Chondrocyte (in vitro differentiated cells): ENCODE measurements around the gene BTBD16. TPM values are rescaled to one million over a fixed set of nuclear protein-coding genes. Genes with fewer than 3 reads are reported as not detected.

Source experiments
- DNase-seq: peaks from one replicate; pipeline ENCODE4 v3.0.0; 2021; ENCODE audit warnings: mixed read lengths, low spot score
- H3K27ac Mint-ChIP-seq: one replicate; pipeline ENCODE4 v1.8.0; 2021; ENCODE audit warnings: mild to moderate bottlenecking, moderate library complexity, mixed read lengths; ENCODE audit not compliant: unreplicated experiment
- H3K27me3 Mint-ChIP-seq: 2 replicates; pipeline ENCODE4 v1.8.0; 2021; ENCODE audit warnings: low read depth, mixed read lengths
- H3K36me3 Mint-ChIP-seq: 2 replicates; pipeline ENCODE4 v1.8.0; 2021; ENCODE audit warnings: low read depth, mixed read lengths
- H3K4me1 Mint-ChIP-seq: 2 replicates; pipeline ENCODE4 v1.8.0; 2021; ENCODE audit warnings: low read depth, mild to moderate bottlenecking, mixed read lengths
- H3K4me3 Mint-ChIP-seq: one replicate; pipeline ENCODE4 v1.8.0; 2021; ENCODE audit warnings: mild to moderate bottlenecking, moderate library complexity, mixed read lengths; ENCODE audit not compliant: unreplicated experiment
- H3K9me3 Mint-ChIP-seq: 2 replicates; pipeline ENCODE4 v1.8.0; 2021; ENCODE audit warnings: low read depth, mixed read lengths
- long read RNA-seq: library from polyadenylated mRNA; stranded (forward); transcript quantifications from one replicate; pipeline ENCODE4 v2.0.0, GENCODE V29; 2021
- total RNA-seq: library from RNA; stranded (reverse); gene quantifications from 3 replicates; pipeline ENCODE4 v1.2.1, GENCODE V29; 2021
- TF ChIP-seq, protein P1 (sequence below): fragments of 200-600 bp; sonication (generic); IDR thresholded peaks from 2 replicates; pipeline ENCODE4 v1.5.0; 2021; ENCODE audit warnings: antibody characterized with exemption, mild to moderate bottlenecking, moderate library complexity

Gene BTBD16
- 0.10 to 0.29 TPM in 2 of 3 replicates, not detected in the other for total RNA-seq
- long read RNA-seq, result 0 reads

- Mint-ChIP-seq H3K27me3 (no peaks in the 10 kb centered on the region), H3K4me3 (no peak within 1 kb of the TSS), H3K4me1 (peaks cover 4% of the 10 kb centered on the region), H3K27ac (peak within 1 kb of the TSS; percentile 14), H3K36me3 (peaks cover 9% of the 10 kb centered on the region), H3K9me3 (no peaks in the 10 kb centered on the region)
- no peak for DNase-seq
- TF ChIP-seq, protein P1, sequence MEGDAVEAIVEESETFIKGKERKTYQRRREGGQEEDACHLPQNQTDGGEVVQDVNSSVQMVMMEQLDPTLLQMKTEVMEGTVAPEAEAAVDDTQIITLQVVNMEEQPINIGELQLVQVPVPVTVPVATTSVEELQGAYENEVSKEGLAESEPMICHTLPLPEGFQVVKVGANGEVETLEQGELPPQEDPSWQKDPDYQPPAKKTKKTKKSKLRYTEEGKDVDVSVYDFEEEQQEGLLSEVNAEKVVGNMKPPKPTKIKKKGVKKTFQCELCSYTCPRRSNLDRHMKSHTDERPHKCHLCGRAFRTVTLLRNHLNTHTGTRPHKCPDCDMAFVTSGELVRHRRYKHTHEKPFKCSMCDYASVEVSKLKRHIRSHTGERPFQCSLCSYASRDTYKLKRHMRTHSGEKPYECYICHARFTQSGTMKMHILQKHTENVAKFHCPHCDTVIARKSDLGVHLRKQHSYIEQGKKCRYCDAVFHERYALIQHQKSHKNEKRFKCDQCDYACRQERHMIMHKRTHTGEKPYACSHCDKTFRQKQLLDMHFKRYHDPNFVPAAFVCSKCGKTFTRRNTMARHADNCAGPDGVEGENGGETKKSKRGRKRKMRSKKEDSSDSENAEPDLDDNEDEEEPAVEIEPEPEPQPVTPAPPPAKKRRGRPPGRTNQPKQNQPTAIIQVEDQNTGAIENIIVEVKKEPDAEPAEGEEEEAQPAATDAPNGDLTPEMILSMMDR, result no peak
These were observed at the start of gene BTBD16 for GRCh38 chr10:122271076-122271475. Gene BTBD16, plus strand, starts transcription at chr10:122271296. Its CDS starts 3,786 bp downstream, at chr10:122275082.

GRCh38 chr10:122221958-122222357 is 49.1 kb upstream of the BTBD16 start:
- TF ChIP-seq, protein P1, result no peak
- Mint-ChIP-seq H3K9me3 (no peaks in the 10 kb centered on the region), H3K36me3 (peaks cover 37% of the 10 kb centered on the region), H3K4me1 (no peaks in the 10 kb centered on the region), H3K27me3 (no peaks in the 10 kb centered on the region), H3K27ac (peak overlapping the region; percentile 24), H3K4me3 (no peak overlapping the region)
- DNase-seq, result no peak

DNA sequence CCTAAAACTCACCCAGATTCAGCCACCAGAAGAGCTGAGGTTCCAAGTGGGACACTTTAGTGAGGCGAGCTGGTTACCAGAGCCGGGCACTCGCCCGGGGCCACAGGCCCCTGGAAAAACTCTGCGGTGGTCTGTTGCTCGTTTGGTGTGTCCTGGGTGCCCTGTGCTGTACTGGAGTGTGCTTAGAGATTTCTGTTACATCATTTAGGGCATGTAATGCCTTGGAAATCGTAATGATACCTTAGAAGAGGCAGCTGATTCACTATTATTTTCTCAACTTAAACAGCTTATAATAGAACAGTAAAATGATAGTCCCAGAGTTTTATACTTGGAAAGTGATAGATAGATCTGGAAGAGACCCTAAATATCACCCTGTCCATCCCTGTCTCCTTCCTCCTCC is 48.5 kb upstream of the BTBD16 start:
- Mint-ChIP-seq H3K36me3 (peaks cover 40% of the 10 kb centered on the region), H3K4me3 (no peak overlapping the region), H3K27ac (no peak overlapping the region)

GRCh38 chr10:122224159-122224558 is 46.9 kb upstream of the BTBD16 start:
- TF ChIP-seq, protein P1, result no peak
- peaks cover 37% of the 10 kb centered on the region for H3K36me3 Mint-ChIP-seq
- no peak for DNase-seq
- no peaks in the 10 kb centered on the region for H3K27me3 Mint-ChIP-seq
- no peak overlapping the region for H3K27ac Mint-ChIP-seq
- no peak overlapping the region for H3K4me3 Mint-ChIP-seq
- no peaks in the 10 kb centered on the region for H3K4me1 Mint-ChIP-seq
- no peaks in the 10 kb centered on the region for H3K9me3 Mint-ChIP-seq

More for the DNA sequence above, 48.5 kb upstream of the BTBD16 start:
- Mint-ChIP-seq H3K27me3 (no peaks in the 10 kb centered on the region), H3K4me1 (no peaks in the 10 kb centered on the region), H3K9me3 (no peaks in the 10 kb centered on the region)
- TF ChIP-seq, protein P1, result no peak
- no peak for DNase-seq

DNA sequence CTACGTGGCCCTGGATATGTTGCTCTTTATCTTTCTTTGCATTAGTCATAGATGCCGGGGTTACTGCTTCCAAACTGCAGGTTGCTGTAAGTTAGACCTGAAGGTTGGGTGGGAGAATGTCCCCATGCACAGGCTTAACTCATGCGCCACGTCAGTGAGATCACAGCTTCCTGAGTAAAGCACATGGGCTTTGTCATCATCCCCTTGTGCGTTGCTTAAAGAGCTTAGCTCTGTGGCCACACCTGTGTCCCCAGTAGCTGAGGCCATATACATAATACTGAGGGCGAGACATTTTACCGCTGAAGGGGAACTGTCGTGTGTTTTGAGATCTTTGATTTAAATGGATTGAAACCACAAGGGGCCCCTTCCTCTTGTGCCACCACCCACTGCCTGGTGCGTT is 45.8 kb upstream of the BTBD16 start:
- Mint-ChIP-seq H3K4me1 (no peaks in the 10 kb centered on the region), H3K27me3 (no peaks in the 10 kb centered on the region), H3K9me3 (no peaks in the 10 kb centered on the region), H3K4me3 (no peak overlapping the region), H3K36me3 (peaks cover 43% of the 10 kb centered on the region), H3K27ac (no peak overlapping the region)
- DNase-seq, result no peak
- TF ChIP-seq, protein P1, result no peak
